NCI-H1105 treated with DMSO at 0.1 percent for 48 hours (cell line): ENCODE results near the gene BST1.

ENCODE experiments used
- DNase-seq: peaks from one replicate; lab custom pipeline; 2025; lab: John Stamatoyannopoulos, UW

The BST1 gene

DNA sequence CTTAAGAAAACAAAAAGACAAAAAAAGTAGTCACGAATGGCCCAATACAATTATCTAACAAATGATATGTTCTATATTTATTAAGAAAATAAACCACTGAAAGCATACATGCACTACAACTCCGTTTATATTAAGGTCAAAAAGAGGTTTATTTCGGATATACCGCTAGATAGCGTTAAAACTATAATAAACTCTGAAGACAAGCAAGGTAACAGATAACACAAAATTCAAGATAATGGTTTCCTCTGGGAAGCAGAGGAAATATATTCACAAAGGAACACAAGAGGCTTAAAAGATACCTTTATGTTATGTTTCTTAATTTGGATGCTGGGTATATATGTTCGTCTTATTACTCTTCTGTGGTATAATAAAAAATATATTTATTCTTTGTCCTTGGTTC is 26.0 kb upstream of the BST1 start:
- DNase-seq, result no peak

DNA sequence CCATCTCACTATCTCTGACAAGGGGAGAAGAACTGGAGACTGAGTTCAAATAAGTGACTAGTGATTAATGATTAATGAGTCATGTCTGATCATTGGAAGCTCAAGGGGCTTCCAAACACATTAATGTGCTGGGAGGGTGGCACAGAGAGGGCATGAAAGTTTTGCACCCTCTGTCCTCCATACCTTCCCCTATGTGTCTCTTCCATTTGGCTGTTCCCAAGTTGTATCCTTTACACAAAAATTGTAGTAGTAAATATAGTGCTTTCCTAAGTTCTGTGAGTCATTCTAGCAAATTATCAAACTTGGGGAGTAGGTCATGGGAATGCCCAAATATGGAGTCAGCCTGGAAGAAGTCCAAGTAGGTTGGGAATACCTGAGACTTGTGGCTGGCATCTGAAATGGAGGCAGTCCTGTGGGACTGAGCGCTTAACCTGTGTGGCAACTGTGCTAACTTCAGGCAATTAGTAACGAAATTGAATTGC is 25.3 kb upstream of the BST1 start:
- DNase-seq, result peak; percentile 12

DNA sequence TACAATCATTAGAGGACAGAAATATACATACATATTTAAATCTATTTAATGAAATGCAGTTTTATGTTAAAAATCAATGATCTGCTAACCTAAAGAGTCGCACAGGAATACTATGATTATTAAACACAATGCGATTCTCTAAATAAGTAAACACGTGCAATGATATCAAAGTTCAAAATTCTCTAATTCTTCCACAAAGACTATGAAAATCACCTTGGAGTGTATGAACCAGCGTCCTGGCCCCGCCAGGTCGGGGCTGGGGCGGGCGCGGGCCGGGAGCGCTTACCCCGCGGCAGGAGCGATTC is 21.8 kb upstream of the BST1 start:
- DNase-seq, result no peak

DNA sequence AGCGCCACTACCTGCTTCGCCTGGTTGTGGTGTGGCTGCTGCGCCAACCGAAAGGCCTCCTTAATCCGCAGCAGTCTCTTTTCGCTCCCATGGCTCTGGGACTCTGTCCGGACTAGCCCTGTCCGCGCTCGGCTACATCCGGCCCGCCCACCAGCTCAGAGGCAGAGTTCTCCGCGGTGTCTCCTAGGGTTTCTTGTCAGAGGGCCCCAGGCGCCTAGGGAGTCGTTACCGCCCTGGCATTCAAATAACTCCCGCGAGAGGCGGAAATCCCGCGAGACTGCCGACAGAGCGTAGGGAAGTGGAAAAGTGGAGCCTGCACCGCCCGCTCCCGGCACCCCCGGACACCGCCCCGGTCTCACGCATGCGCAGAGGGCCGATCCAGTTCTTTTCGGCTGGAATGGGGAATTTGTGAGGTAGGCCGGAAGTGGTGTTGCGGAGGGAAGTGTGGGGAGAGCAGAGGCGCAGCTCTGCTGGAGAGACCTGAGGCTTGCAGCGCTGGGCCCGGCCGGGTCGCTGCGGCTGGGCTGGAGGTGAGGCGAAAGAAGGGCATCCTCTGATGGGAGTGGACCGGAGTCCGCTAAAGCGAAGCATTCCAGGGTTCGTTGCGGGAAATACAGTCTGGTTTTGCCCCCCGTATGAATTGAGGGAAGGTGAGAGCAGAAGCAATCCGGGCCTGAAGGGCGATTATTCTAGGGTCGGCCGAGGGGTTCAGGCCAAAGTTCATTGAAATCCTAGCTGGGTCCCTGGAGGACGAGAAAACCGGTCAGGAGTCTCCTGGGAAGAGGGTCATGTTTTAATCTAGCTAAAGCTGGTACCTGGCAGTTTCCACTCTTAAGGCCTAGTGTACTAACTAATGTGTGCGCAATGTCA is 21.3 kb upstream of the BST1 start, which contains the start of gene FAM200B:
TSS of gene FAM200B (plus strand) at position 456 of the 870 bp plus-strand sequence. CDS start 5,151 bp downstream, outside the sequence.
- peak; percentile 93 for DNase-seq

DNA sequence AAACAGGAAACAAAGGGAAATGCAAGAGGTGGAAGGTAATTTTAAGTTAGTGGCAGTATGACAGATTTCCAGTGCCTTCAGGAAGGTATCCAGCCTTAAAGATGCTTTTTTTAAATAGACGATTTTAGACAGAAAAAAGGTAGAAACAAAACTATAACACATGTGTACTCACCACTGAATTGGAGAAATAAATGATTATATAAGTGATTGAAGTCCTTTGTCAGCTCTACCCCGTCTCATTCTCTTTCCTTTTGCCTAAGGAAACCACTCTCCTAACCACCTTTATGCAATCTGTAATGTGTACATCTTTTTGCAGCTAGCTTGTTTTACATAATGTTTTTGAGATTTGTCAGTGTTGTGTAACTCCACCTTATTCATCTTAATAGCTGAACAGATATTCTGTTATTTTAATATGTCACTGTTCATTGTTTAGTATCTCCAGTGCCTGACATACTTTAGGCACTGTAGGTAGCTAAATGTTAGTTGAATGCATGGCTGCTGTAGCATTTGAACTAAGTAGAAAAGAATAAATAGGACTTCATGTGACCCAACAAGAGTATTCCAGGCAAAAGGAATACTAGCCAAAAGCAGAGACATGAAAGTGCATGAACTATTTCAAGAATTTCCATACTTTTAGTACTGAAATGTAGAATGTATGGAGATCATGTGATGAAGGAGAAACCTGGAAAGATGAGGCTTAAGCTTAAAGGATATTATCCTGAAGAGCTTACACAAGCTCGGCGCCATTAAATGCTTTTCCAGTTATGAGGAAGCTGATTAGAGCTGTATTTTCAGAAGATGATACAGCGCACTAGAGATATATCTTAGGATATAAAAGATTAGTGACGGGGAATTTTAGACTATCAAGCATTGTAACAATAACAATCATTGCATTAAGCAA is 20.4 kb upstream of the BST1 start:
- DNase-seq, result no peak

DNA sequence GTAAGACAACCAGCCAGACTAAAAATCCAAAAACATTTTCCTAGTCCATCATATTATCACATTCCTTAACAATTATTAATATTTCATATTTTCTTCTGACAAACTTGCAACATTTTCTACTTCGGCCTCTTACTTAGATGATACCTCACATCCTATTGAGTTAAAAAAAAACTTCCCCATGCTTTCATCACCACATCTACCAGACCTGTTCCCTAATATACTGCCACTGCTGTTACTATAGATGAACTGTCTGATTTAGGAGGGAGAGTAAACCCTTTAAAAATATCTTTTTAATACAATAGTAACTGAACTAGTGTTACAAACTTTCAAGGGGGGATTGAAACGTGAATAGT is 19.7 kb upstream of the BST1 start:
- no peak for DNase-seq

DNA sequence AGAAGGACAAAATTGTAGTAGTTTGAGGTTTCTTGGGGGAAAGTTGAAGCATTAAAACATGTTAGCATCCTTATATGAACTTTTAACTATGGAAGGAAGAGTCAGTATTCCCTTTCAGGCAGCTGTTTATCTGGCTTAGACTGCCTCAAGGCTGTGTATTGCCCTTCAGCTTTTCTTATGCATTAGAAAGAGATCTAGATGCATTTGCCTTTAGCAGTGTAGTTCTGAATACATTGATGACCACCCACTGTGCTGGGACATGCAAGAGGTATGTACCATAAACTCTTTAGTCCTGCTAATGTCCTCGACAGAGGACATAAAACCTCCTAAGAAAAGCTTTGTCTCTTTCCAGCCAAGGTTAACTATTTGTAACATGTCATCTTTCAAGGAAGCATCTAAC is 18.4 kb upstream of the BST1 start:
- DNase-seq, result no peak

DNA sequence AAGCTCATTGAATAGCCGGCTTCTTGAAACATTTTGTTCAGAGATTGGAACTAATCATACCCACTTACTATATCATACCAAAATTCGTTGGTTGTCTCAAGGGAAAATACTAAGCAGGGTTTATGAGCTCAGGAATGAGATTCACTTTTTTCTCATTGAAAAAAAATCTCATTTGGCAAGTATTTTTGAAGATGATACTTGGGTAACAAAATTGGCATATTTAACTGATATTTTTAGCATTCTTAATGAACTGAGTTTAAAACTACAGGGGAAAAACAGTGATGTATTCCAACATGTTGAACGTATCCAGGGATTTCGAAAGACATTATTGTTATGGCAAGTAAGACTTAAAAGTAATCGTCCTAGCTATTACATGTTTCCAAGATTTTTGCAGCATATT is 14.8 kb upstream of the BST1 start:
- DNase-seq, result no peak

DNA sequence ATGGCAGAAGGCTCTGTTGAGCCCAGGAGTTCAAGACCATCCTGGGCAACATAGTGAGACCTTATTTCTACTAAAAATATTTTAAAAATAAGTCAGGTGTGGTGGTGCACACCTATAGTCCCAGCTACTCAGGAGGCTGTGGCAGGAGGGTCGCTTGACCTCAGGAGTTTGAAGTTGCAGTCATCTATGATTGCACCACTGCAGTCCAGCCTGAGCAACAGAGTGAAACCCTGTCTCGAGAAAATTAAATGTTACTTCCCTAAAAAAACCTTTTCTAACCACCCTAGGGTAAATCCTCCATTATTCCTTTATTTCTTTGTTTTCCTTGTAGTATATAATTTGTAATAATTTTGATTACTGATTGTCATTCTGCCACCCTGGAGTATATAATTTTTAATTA is 13.3 kb upstream of the BST1 start:
- DNase-seq, result no peak

DNA sequence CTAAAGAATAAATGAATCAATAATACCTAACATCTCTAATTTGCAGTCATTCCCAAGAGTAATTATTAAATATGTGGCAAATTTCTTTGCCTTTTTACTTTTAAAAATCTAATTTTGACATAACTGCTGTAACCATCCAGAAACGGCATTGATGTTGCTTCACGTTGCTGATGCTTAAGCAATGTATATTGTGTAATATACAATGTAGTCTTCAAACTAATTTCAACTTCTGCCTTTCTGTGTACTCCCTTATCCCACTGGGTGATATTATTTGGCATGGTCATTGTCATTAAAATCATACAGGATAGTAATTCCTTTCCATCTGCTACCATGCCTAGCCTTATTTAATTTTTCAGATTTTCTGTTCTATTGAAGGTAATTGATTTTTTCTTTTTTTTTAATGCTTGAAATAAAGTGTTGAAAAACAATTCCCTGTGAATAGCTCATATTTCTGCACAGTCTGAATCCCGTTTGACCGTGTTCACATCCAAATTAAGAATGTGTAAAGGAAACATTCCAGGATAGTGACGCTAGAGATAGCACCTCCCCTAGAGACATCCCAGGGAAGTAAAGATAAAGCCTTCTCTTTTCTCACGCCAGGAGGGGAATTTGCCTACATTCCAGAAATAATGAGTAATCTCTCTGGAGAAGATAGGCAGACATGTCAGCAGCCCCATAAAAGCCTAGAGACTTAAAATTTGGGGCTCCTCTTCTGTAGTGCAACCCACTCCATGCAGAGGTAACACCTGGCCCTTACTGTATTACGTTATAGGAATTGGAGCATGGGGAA is 12.7 kb upstream of the BST1 start:
- no peak for DNase-seq

DNA sequence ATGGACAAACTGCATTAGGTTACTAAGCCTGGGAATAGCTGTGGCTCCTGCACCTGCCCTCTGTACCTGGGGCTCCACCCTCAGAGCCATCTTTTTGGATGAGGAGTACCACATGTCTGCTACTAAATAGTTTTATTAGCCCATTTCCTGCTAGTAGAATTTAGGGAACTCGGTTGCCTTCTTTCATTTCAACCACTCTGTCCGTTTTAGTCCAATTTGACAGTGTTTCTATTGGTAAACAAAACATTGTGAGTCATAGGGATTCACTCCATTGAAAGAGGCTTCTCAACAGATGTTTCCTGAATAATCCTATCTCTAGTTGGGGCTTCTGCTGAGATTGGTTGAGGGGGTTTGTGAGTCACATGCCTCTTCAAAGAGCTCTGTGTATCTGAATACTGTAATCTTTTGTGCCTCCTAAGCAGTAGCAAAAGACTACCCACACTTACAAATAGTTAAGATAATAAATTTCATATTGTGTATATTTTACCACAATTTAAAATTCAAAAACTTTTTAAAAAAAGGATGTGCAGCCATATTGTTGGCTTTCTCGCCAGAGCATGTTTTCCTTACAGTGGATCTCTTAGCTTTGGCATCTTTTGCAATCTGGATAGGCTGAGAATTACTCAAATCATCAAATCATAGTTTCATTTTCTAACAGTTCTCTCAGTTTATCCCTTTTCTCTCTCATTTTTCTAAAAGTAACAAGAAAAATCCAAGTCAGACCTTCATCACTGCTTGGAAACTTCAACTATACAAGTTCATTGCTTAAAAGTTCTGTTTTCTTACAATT is 11.3 kb upstream of the BST1 start:
- no peak for DNase-seq

DNA sequence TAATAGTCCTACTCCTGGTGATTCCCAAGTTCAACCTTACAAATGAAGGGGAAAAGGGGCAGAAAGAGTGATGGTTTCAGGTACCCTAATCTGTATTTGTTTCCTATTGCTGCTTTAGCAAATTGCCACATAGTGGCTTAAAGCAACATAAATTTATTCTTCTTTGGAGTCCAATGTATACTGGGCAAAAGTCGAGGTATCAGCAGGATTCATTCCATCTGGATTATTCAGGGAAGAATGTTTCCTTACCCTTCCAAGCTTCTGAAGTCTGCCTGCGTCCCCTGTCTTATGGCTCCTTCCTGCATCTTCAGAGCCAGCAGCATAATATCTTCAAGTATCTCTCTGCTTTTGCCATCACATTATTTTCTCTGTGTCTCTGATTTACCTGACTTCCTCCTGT is 10.3 kb upstream of the BST1 start:
- no peak for DNase-seq

DNA sequence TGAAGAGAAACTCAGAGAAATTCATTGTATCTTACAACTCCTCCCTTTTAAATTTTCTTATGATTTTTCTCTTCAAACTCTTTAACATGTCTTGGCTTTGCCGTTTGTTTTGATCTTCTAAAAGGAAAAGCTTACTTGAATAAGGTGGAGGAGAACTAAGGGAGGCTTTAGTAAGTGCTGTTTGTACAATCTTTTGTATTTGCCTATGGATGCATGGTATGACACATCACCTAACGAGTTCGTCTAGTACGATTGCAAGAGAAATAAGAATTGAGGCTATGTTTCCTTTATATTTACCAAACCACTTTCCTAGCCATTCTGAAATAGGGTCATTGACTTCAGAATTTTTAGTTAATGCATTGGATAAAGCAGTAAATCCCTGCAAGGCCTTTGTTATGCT is 8.4 kb upstream of the BST1 start:
- DNase-seq, result no peak

DNA sequence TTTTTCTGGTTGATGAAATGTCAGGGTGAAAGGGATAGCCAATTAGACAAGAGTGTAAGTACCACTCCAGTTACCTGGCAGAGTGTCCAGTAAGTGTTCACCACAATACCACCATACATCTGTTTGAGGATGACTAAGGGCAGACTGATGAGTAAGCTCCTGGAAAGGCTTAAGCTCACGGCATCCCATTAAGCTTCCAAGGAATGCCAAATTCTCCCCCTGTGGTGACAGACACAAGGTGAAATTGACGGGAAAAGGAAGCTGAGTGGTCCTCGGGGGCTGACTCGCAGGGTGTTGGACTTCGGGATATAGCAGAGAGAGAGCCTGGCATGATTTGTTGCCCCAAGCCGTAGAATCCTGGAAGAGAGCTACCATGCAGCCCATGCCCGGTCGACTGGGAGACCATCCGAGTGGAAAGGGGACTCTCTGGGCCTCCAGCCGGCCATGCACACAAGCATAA is 7.6 kb upstream of the BST1 start:
- DNase-seq, result no peak

DNA sequence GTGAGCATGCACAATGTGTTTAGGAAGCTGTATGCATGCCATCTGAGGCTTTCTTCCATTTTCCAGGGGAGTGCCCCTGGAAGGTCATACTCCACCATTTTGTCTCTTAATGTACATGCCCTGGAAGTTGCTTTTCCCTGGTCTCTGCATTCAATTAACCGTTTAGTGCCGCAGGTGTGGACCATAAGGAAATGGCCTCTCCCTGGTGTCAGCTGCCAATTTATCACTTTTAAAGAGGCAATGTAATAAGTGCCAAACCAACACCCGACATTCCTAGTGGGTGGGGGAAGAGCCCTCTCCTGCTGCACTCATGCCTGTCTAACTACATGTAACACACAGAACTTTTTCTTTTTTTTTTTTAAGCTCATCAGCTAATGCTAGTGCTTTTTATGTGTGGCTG is 7.1 kb upstream of the BST1 start:
- DNase-seq, result no peak

DNA sequence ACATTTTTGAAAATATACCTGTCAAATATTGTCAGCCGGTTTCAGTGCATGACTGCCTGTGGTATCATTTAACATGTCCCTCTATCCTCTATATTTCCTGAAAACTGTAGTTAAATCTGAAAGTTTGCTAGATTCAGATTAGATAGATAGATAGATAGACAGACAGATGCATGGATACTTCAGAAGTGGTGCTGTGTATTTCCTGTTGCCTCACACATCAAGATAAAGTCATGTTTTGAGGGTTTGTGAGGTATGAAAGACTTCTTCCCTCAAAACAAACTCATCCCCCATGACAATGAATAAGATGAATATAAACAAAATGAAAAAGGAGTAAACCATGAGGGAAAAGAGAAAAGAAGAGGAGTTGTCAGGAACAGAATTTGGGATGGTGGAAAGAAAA is 6.0 kb upstream of the BST1 start:
- DNase-seq, result no peak

DNA sequence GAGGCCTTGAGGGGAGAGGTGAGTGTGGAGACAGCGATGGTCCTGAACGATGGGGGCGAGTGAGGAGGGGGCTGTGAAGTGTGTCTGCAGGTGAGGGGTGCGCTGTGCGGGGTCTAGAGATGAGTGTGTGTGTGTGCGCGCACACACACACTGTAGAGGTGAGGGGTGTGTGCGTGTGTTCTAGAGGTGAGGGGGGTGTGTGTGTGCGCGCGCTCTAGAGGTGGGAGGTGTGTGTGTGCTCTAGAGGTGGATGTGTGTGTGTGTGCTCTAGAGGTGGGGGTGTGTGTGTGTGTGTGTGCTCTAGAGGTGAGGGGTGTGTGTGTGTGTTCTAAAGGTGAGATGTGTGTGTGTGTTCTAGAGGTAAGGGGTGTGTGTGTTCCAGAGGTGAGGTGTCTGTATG is 574 bp downstream of the BST1 start:
- no peak for DNase-seq

DNA sequence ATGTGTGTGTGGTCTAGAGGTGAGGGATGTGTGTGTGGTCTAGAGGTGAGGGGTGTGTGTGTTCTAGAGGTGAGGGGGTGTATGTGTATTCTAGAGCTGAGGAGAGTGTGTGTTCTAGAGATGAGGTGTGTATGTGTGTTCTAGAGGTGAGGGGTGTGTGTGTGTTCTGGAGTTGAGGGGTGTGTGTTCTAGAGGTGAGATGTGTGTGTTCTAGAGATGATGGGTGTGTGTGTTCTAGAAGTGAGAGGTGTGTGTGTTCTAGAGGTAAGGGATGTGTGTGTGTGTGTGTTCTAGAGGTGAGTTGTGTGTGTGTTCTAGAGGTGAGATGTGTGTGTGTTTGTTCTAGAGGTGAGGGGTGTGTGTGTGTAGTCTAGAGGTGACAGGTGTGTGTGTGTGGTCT is 1.3 kb downstream of the BST1 start:
- DNase-seq, result no peak

DNA sequence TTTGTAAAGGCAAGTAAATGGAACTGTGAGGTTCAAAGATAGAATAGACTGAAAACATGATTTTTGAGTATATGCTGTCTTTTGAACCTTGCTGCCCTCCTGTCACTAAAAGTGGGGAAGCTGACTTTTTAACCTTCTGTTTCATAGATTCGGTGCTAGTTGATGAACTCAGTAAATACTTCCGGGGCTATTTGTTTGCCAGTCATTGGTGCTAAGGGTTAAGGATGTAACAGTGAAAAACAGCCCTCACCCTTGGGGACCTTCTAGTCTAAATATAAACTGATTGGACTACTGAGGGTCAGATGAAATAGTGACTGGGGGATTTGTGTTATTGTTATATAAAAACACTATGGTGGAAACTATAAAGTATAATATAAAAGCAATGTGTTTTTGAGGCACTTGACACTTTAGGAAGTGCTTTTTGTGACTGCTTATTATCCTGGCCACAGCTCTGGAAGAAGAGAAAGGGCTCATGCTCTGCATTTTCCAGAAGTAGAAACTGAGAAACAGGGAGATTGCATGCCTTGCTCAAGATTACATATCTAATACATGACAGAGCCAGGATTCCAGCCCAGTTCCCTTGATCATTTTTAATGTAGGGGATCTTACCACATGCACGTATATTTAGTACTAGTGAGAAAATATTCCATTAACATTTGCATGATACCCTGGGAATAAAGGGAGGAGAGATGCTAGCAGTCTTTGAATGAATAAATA is 3.9 kb downstream of the BST1 start:
- DNase-seq, result no peak

DNA sequence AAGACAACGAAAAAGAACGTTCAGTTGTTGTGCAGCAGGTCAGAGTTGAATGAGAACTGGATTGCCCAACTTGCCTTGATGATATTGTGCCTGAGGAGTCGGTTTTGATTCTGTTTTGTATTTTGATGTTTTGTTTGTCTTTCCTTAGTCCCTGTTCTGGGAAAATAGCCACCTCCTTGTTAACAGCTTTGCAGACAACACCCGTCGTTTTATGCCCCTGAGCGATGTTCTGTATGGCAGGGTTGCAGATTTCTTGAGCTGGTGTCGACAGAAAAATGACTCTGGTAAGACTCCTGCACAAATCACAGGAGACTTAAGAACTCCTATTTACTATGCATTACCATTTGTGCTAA is 4.5 kb downstream of the BST1 start:
- no peak for DNase-seq

DNA sequence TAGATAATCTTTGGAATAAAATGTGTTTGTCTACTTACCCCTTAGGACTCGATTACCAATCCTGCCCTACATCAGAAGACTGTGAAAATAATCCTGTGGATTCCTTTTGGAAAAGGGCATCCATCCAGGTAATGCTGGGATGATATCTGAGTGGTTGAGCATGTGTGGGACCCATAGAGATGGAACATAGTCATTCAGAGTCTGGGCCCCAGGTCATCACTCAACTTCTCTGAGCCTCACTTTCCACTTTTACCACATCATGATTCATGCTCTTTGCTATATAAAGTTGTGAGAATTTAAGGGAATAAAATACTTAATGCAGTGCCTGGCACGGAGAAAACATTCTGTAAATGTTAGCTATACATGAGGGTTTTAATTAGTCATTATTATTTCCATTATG is 8.9 kb downstream of the BST1 start:
- no peak for DNase-seq
